Type B pancreatic cell (in vitro differentiated cells): ENCODE data around the gene PRPF38A. TPM values are rescaled to one million over a fixed set of nuclear protein-coding genes. Genes with fewer than 3 reads are reported as not detected.
A peak's percentile ranks its signal among the peaks of the same experiment; 100 is the strongest.

Experiments used
- DNase-seq: peaks from one replicate; pipeline ENCODE4 v3.0.0; 2021; ENCODE audit warnings: mixed read lengths; ENCODE audit not compliant: unreplicated experiment; ENCODE audit errors: extremely low spot score
- H3K27ac Mint-ChIP-seq: 2 replicates; pipeline ENCODE4 v1.8.0; 2021; ENCODE audit warnings: mild to moderate bottlenecking, mixed read lengths
- H3K27me3 Mint-ChIP-seq: 2 replicates; pipeline ENCODE4 v1.8.0; 2021; ENCODE audit warnings: mixed read lengths
- H3K36me3 Mint-ChIP-seq: 2 replicates; pipeline ENCODE4 v1.8.0; 2021; ENCODE audit warnings: mixed read lengths
- H3K4me1 Mint-ChIP-seq: one replicate; pipeline ENCODE4 v1.8.0; 2021; ENCODE audit warnings: mixed read lengths; ENCODE audit not compliant: unreplicated experiment
- H3K4me3 Mint-ChIP-seq: 2 replicates; pipeline ENCODE4 v1.8.0; 2021; ENCODE audit warnings: mild to moderate bottlenecking, mixed read lengths
- H3K9me3 Mint-ChIP-seq: 2 replicates; pipeline ENCODE4 v1.8.0; 2021; ENCODE audit warnings: mixed read lengths
- CTCF ChIP-seq: fragments of 200-600 bp; sonication (generic); conservative IDR thresholded peaks from 2 replicates; pipeline ENCODE4 v1.5.0; 2021; ENCODE audit warnings: antibody characterized with exemption, mild to moderate bottlenecking
- total RNA-seq: library from RNA; stranded (reverse); gene quantifications from 2 replicates; pipeline ENCODE4 v1.2.1, GENCODE V29; 2021; ENCODE audit warnings: low replicate concordance

PRPF38A gene
- total RNA-seq, 1 donor from 2014 or later = 70.7 TPM

GRCh38 chr1:52386458-52386857 lies 17.9 kb upstream of the PRPF38A start:
- Mint-ChIP-seq H3K4me3 (no peak overlapping the region), H3K27ac (no peak overlapping the region), H3K4me1 (no peaks in the 10 kb centered on the region), H3K9me3 (no peaks in the 10 kb centered on the region), H3K27me3 (no peaks in the 10 kb centered on the region), H3K36me3 (peaks cover 6% of the 10 kb centered on the region)
- no peak for TF ChIP-seq CTCF
- no peak for DNase-seq

- no peak overlapping the region for H3K4me3 Mint-ChIP-seq
- peaks cover 6% of the 10 kb centered on the region for H3K36me3 Mint-ChIP-seq
- no peaks in the 10 kb centered on the region for H3K27me3 Mint-ChIP-seq
- no peak for DNase-seq
- H3K9me3 Mint-ChIP-seq = no peaks in the 10 kb centered on the region
- H3K4me1 Mint-ChIP-seq = no peaks in the 10 kb centered on the region
- TF ChIP-seq CTCF = no peak
- H3K27ac Mint-ChIP-seq = no peak overlapping the region
Observed at GRCh38 chr1:52393174-52393573, 11.2 kb upstream of the PRPF38A start.

GRCh38 chr1:52399629-52400028 lies 4.8 kb upstream of the PRPF38A start:
- H3K27me3 Mint-ChIP-seq = no peaks in the 10 kb centered on the region
- TF ChIP-seq CTCF = no peak
- H3K9me3 Mint-ChIP-seq = no peaks in the 10 kb centered on the region
- H3K4me3 Mint-ChIP-seq = no peak overlapping the region
- H3K27ac Mint-ChIP-seq = no peak overlapping the region
- H3K36me3 Mint-ChIP-seq = peaks cover 3% of the 10 kb centered on the region
- no peak for DNase-seq
- peaks cover 18% of the 10 kb centered on the region for H3K4me1 Mint-ChIP-seq

- peaks cover 3% of the 10 kb centered on the region for H3K36me3 Mint-ChIP-seq
- peaks cover 19% of the 10 kb centered on the region for H3K4me1 Mint-ChIP-seq
- H3K27ac Mint-ChIP-seq = no peak overlapping the region
- no peak for DNase-seq
- no peaks in the 10 kb centered on the region for H3K27me3 Mint-ChIP-seq
- H3K9me3 Mint-ChIP-seq = no peaks in the 10 kb centered on the region
- H3K4me3 Mint-ChIP-seq = no peak overlapping the region
- no peak for TF ChIP-seq CTCF
Observed at GRCh38 chr1:52400131-52400530, 4.3 kb upstream of the PRPF38A start.

GRCh38 chr1:52402860-52403240 lies 1.6 kb upstream of the PRPF38A start:
- Mint-ChIP-seq H3K9me3 (no peaks in the 10 kb centered on the region), H3K4me3 (peak overlapping the region; percentile 99), H3K27ac (peak overlapping the region; percentile 100), H3K4me1 (peaks cover 24% of the 10 kb centered on the region), H3K27me3 (no peaks in the 10 kb centered on the region), H3K36me3 (peaks cover 7% of the 10 kb centered on the region)
- no peak for DNase-seq
- TF ChIP-seq CTCF = no peak

- H3K36me3 Mint-ChIP-seq = peaks cover 7% of the 10 kb centered on the region
Observed at GRCh38 chr1:52403566-52404115, 761 bp upstream of the PRPF38A start.

More at GRCh38 chr1:52403566-52404115, 761 bp upstream of the PRPF38A start:
- no peak for TF ChIP-seq CTCF
- Mint-ChIP-seq H3K4me1 (peaks cover 24% of the 10 kb centered on the region), H3K4me3 (peak overlapping the region; percentile 99), H3K27me3 (no peaks in the 10 kb centered on the region), H3K27ac (peak overlapping the region; percentile 100), H3K9me3 (no peaks in the 10 kb centered on the region)
- DNase-seq = no peak
